GM19193 (cell line): Measurements from ENCODE around the gene ARHGDIB.

ENCODE experiments used
- POLR2A ChIP-seq: IDR thresholded peaks from 4 replicates; pipeline ENCODE4 v1.6.1; 2011; ENCODE audit not compliant: insufficient read depth, insufficient read length; ENCODE audit errors: extremely low read depth

Gene ARHGDIB

GRCh38 chr12:14951851-14952250 is 9.6 kb downstream of the ARHGDIB start:
- no peak for TF ChIP-seq POLR2A

- TF ChIP-seq POLR2A = no peak
These were observed 10.2 kb downstream of the ARHGDIB start for GRCh38 chr12:14950982-14951746.

- TF ChIP-seq POLR2A = no peak
These were observed 11.0 kb downstream of the ARHGDIB start for GRCh38 chr12:14950421-14950820.

- TF ChIP-seq POLR2A = no peak
These were observed 11.8 kb downstream of the ARHGDIB start for GRCh38 chr12:14949631-14950030.

- peak; percentile 69 for TF ChIP-seq POLR2A
These were observed 12.7 kb downstream of the ARHGDIB start for GRCh38 chr12:14948672-14949071.

GRCh38 chr12:14946861-14947260 is 14.5 kb downstream of the ARHGDIB start:
- TF ChIP-seq POLR2A = no peak

GRCh38 chr12:14946162-14946561 is 15.2 kb downstream of the ARHGDIB start:
- TF ChIP-seq POLR2A = no peak

GRCh38 chr12:14942196-14942931 is 19.0 kb downstream of the ARHGDIB start:
- no peak for TF ChIP-seq POLR2A

- no peak for TF ChIP-seq POLR2A
These were observed 20.0 kb downstream of the ARHGDIB start for GRCh38 chr12:14941369-14941768.

- TF ChIP-seq POLR2A = no peak
These were observed 23.1 kb downstream of the ARHGDIB start, which contains the start of gene ERP27 for GRCh38 chr12:14938301-14938700. Gene ERP27 (minus strand): TSS chr12:14938537. CDS start chr12:14938508, 29 bp downstream.

GRCh38 chr12:14937689-14938088 is 23.7 kb downstream of the ARHGDIB start:
- no peak for TF ChIP-seq POLR2A

GRCh38 chr12:14937014-14937413 is 24.4 kb downstream of the ARHGDIB start:
- no peak for TF ChIP-seq POLR2A

GRCh38 chr12:14936224-14936861 is 25.1 kb downstream of the ARHGDIB start:
- TF ChIP-seq POLR2A = no peak

GRCh38 chr12:14935031-14935430 is 26.4 kb downstream of the ARHGDIB start:
- no peak for TF ChIP-seq POLR2A

- TF ChIP-seq POLR2A = no peak
These were observed 26.9 kb downstream of the ARHGDIB start for GRCh38 chr12:14934511-14934910.
